GM23338 (cell line): ENCODE measurements around the gene TBL3. TPM values are rescaled to one million over a fixed set of nuclear protein-coding genes. Genes with fewer than 3 reads are reported as not detected.

Experiments used
- ZNF462 ChIP-seq: fragments of 250-450 bp; sonication (Bioruptor Pico); IDR thresholded peaks from 2 replicates; pipeline ENCODE4 v1.5.0; 2020; ENCODE audit warnings: mild to moderate bottlenecking, moderate library complexity
- polyA plus RNA-seq: library from polyadenylated mRNA; unstranded; fragments of >200 nt; fragmentation: Nextera tagmentation; extraction: Ambion mirVana; gene quantifications from 2 replicates; pipeline ENCODE4 v1.2.1, GENCODE V29; 2016
- small RNA-seq: library from RNA; depleted of rRNA; stranded (forward); fragments of <200 nt; gene quantifications from one replicate; pipeline ENCODE3, GENCODE V24; 2014; ENCODE audit warnings: low replicate concordance
- total RNA-seq: library from RNA; depleted of rRNA; stranded (reverse); fragments of >200 nt; shearing (Covaris generic); gene quantifications from 2 replicates; pipeline ENCODE4 v1.2.3, GENCODE V29; 2014; rRNA removed

The TBL3 gene
- total and polyA plus RNA-seq, 2 experiments from 2014 or later: 67.0 to 157 TPM

DNA sequence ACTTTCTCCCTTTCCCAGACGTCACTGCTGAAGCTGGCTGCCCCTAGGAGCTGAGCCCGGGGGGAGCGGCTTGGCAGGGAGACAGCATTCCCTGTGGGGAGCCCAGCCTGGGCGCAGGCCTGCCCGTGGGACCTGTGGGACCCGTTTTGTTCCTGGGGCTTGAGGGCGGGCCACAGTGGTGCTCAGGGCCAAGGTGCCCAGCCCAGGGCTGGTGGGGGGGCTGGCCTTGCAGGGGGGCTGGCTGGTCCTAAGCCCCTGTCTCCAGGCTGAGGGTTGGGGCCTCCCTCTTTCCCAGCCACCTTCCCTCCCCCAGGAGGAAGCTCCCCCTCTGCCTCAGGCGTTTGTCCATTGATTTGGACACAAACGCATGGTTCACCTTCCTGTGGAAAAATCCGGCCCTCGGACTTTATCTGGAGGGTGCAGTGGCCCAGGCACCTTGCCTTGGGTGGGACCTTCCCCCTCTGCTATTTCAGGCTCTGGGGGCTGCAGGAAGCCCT is 59.3 kb downstream of the TBL3 start (continued):
- no peak for TF ChIP-seq ZNF462 (CRISPR knock-in tag)

Small RNA genes within 50 kb of the gene (small RNA-seq; reads per million reads assigned to genes)
- not detected for gene AC005363.2
- gene RN7SL219P: not detected
- gene SNORA10: not detected
- gene SNORA64: not detected

Other genes with a start within 250 kb of the TBL3 start
- 73.7 and 95.3 TPM in 2 replicates for gene NME3, start 200.5 kb upstream of the TBL3 start, total RNA-seq
- gene NME3, start 200.5 kb upstream of the TBL3 start, polyA plus RNA-seq: 130 and 153 TPM in 2 replicates
- 15.0 and 17.3 TPM in 2 replicates for gene EME2, start 199.2 kb upstream of the TBL3 start, total RNA-seq
- 4.1 TPM in 2 replicates for gene EME2, start 199.2 kb upstream of the TBL3 start, polyA plus RNA-seq
- gene MRPS34, start 198.9 kb upstream of the TBL3 start, total RNA-seq: 223 and 248 TPM in 2 replicates
- gene MRPS34, start 198.9 kb upstream of the TBL3 start, polyA plus RNA-seq: 370 and 391 TPM in 2 replicates
- gene SPSB3, start 189.5 kb upstream of the TBL3 start, total RNA-seq: 34.7 and 42.8 TPM in 2 replicates
- 27.1 and 33.9 TPM in 2 replicates for gene SPSB3, start 189.5 kb upstream of the TBL3 start, polyA plus RNA-seq
- gene NUBP2, start 189.1 kb upstream of the TBL3 start, total RNA-seq: 143 and 175 TPM in 2 replicates
- gene NUBP2, start 189.1 kb upstream of the TBL3 start, polyA plus RNA-seq: 79.0 and 79.4 TPM in 2 replicates
- not detected in 2 replicates for gene IGFALS, start 178.3 kb upstream of the TBL3 start, total RNA-seq
- 0.16 TPM in 1 of 2 replicates, not detected in the other for gene IGFALS, start 178.3 kb upstream of the TBL3 start, polyA plus RNA-seq
- gene HAGH, start 145.2 kb upstream of the TBL3 start, total RNA-seq: 24.7 and 30.6 TPM in 2 replicates
- gene HAGH, start 145.2 kb upstream of the TBL3 start, polyA plus RNA-seq: 28.5 and 28.9 TPM in 2 replicates
- 17.3 and 21.0 TPM in 2 replicates for gene FAHD1, start 144.8 kb upstream of the TBL3 start, total RNA-seq
- gene FAHD1, start 144.8 kb upstream of the TBL3 start, polyA plus RNA-seq: 23.9 and 24.2 TPM in 2 replicates
- 6.3 and 7.3 TPM in 2 replicates for gene MEIOB, start 99.9 kb upstream of the TBL3 start, total RNA-seq
- gene MEIOB, start 99.9 kb upstream of the TBL3 start, polyA plus RNA-seq: 7.7 and 8.7 TPM in 2 replicates
- not detected in 2 replicates for gene HS3ST6, start 53.6 kb upstream of the TBL3 start, total RNA-seq
- 0.17 and 0.21 TPM in 2 replicates for gene HS3ST6, start 53.6 kb upstream of the TBL3 start, polyA plus RNA-seq
- 23.9 and 31.3 TPM in 2 replicates for gene MSRB1, start 28.9 kb upstream of the TBL3 start, total RNA-seq
- gene MSRB1, start 28.9 kb upstream of the TBL3 start, polyA plus RNA-seq: 29.6 and 30.4 TPM in 2 replicates
- 0.31 and 0.59 TPM in 2 replicates for gene RPL3L, start 17.4 kb upstream of the TBL3 start, total RNA-seq
- 0.68 and 1.1 TPM in 2 replicates for gene RPL3L, start 17.4 kb upstream of the TBL3 start, polyA plus RNA-seq
- gene NDUFB10, start 12.5 kb upstream of the TBL3 start, total RNA-seq: 244 and 280 TPM in 2 replicates
- gene NDUFB10, start 12.5 kb upstream of the TBL3 start, polyA plus RNA-seq: 495 and 527 TPM in 2 replicates
- gene RPS2, start 7.2 kb upstream of the TBL3 start, total RNA-seq: 3,232 and 3,786 TPM in 2 replicates
- 3,992 and 4,335 TPM in 2 replicates for gene RPS2, start 7.2 kb upstream of the TBL3 start, polyA plus RNA-seq
- not detected in 2 replicates for gene RNF151, start 5.2 kb upstream of the TBL3 start, total RNA-seq
- not detected in 2 replicates for gene RNF151, start 5.2 kb upstream of the TBL3 start, polyA plus RNA-seq
- gene NOXO1, start 9.4 kb downstream of the TBL3 start, total RNA-seq: 1.2 and 2.0 TPM in 2 replicates
- 2.0 and 2.6 TPM in 2 replicates for gene NOXO1, start 9.4 kb downstream of the TBL3 start, polyA plus RNA-seq
- 40.1 and 53.2 TPM in 2 replicates for gene GFER, start 12.1 kb downstream of the TBL3 start, total RNA-seq
- 64.5 and 68.5 TPM in 2 replicates for gene GFER, start 12.1 kb downstream of the TBL3 start, polyA plus RNA-seq
- 72.2 and 77.7 TPM in 2 replicates for gene SYNGR3, start 17.9 kb downstream of the TBL3 start, total RNA-seq
- 44.7 and 45.4 TPM in 2 replicates for gene SYNGR3, start 17.9 kb downstream of the TBL3 start, polyA plus RNA-seq
- gene ZNF598, start 37.8 kb downstream of the TBL3 start, total RNA-seq: 31.7 and 48.6 TPM in 2 replicates
- gene ZNF598, start 37.8 kb downstream of the TBL3 start, polyA plus RNA-seq: 8.5 and 10.2 TPM in 2 replicates
- gene NPW, start 47.7 kb downstream of the TBL3 start, total RNA-seq: 1.9 and 4.5 TPM in 2 replicates
- gene NPW, start 47.7 kb downstream of the TBL3 start, polyA plus RNA-seq: 37.0 and 37.6 TPM in 2 replicates
- gene NHERF2, start 54.8 kb downstream of the TBL3 start, total RNA-seq: 15.4 and 16.5 TPM in 2 replicates
- 12.0 and 21.0 TPM in 2 replicates for gene NHERF2, start 54.8 kb downstream of the TBL3 start, polyA plus RNA-seq
- 84.6 and 97.1 TPM in 2 replicates for gene NTHL1, start 75.8 kb downstream of the TBL3 start, total RNA-seq
- gene NTHL1, start 75.8 kb downstream of the TBL3 start, polyA plus RNA-seq: 87.9 and 94.9 TPM in 2 replicates
- gene TSC2, start 75.9 kb downstream of the TBL3 start, total RNA-seq: 81.4 and 93.0 TPM in 2 replicates
- 36.3 and 40.5 TPM in 2 replicates for gene TSC2, start 75.9 kb downstream of the TBL3 start, polyA plus RNA-seq
- 75.5 and 107 TPM in 2 replicates for gene PKD1, start 163.8 kb downstream of the TBL3 start, total RNA-seq
- 18.5 and 21.1 TPM in 2 replicates for gene PKD1, start 163.8 kb downstream of the TBL3 start, polyA plus RNA-seq
- gene RAB26, start 176.6 kb downstream of the TBL3 start, total RNA-seq: 3.7 and 4.1 TPM in 2 replicates
- 8.7 and 11.6 TPM in 2 replicates for gene RAB26, start 176.6 kb downstream of the TBL3 start, polyA plus RNA-seq
- gene TRAF7, start 183.7 kb downstream of the TBL3 start, total RNA-seq: 133 and 143 TPM in 2 replicates
- gene TRAF7, start 183.7 kb downstream of the TBL3 start, polyA plus RNA-seq: 36.4 and 41.4 TPM in 2 replicates
- 2.4 and 6.2 TPM in 2 replicates for gene CASKIN1, start 224.6 kb downstream of the TBL3 start, total RNA-seq
- gene CASKIN1, start 224.6 kb downstream of the TBL3 start, polyA plus RNA-seq: 1.0 TPM in 2 replicates
- gene MLST8, start 233.4 kb downstream of the TBL3 start, total RNA-seq: 98.1 and 138 TPM in 2 replicates
- gene MLST8, start 233.4 kb downstream of the TBL3 start, polyA plus RNA-seq: 55.3 and 58.8 TPM in 2 replicates
- 3.8 and 5.3 TPM in 2 replicates for gene BRICD5, start 238.8 kb downstream of the TBL3 start, total RNA-seq
- 4.8 and 6.3 TPM in 2 replicates for gene BRICD5, start 238.8 kb downstream of the TBL3 start, polyA plus RNA-seq
- 59.3 and 80.3 TPM in 2 replicates for gene PGP, start 242.8 kb downstream of the TBL3 start, total RNA-seq
- gene PGP, start 242.8 kb downstream of the TBL3 start, polyA plus RNA-seq: 44.4 and 52.1 TPM in 2 replicates